AML-193 (cell line): ENCODE data around the gene STARD13.
A peak's percentile ranks its signal among the peaks of the same experiment; 100 is the strongest.

ENCODE experiments used
- DNase-seq, 2 experiments: peaks; one replicate each; lab custom pipeline; 2025; lab: John Stamatoyannopoulos, UW

The STARD13 gene

DNA sequence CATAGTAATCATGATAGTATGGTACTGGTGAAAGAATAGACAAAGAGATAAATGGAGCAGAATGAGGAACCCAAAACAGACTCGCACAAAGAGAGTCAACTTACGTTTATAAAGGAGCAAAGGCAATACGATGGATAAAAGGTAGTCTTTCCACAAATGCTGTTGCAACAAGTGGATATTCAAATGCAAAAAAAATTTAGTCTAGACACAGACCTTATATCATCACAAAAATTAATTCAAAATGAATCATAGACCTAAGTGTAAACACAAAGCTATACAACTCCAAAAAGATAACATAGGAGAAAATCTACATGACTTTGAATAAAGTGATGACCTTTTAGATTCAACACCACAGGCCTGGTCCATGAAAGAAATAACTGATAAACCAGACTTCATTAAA, 137.7 kb downstream of the STARD13 start:
- no peak for DNase-seq

GRCh38 chr13:33146843-33147611, 138.5 kb downstream of the STARD13 start:
- no peak for DNase-seq

DNA sequence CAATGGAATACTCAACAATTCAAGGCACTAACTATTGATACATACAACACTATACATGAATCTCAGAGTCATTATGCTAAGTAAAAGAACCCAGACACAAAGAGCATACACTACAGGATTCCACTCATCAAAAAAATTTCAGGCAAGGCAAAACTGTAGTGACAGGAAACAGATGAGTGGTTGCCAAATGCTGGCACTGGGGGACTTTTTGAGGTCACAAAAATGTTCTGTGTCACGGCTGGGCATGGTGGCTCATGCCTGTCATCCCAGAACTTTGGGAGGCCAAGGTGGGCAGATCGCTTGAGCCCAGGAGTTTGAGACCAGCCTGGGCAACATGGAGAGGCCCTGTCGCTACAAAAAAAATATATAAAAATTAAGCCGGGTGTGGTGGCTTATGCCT, 139.9 kb downstream of the STARD13 start:
- no peak for DNase-seq

GRCh38 chr13:33144358-33144784, 141.2 kb downstream of the STARD13 start:
- DNase-seq = no peak

DNA sequence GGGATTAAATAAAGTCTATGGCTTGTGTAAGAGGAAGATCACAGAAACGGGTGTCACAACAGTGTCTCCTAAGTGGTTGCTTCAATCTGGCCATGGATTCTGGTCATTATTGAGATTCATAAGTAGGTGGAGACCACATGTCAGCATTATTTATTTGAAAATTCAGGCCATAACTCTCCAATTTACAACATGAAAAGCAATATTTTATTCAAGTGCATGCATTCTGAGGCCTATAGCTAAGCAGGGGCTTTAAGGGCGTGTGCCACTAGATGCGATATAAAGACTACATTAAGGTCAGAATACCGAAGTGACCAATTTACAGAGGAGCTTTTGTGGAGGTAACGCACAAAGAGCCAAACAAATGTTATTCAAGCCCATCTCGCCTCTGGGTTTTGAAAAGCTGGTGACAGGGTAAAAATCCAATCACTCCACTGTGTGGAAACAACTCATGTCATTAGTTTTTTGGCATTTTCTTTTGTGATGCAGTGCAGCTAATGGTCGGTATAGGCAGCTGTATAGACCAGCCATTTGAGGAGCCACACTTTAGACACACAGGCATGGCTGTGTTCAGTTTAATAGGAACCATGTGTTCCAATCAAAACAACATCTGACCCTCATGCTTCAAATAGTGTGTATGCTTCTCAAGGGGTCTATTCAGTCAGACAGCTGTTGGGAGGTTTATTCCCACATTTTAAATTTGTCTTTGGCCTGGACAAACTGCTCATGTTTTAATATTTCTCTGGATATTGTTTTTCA, 145.6 kb downstream of the STARD13 start:
- no peak for DNase-seq

- no peak for DNase-seq
Observed at GRCh38 chr13:33139184-33139583, 146.4 kb downstream of the STARD13 start.

GRCh38 chr13:33138441-33138840, 147.1 kb downstream of the STARD13 start:
- DNase-seq = no peak

DNA sequence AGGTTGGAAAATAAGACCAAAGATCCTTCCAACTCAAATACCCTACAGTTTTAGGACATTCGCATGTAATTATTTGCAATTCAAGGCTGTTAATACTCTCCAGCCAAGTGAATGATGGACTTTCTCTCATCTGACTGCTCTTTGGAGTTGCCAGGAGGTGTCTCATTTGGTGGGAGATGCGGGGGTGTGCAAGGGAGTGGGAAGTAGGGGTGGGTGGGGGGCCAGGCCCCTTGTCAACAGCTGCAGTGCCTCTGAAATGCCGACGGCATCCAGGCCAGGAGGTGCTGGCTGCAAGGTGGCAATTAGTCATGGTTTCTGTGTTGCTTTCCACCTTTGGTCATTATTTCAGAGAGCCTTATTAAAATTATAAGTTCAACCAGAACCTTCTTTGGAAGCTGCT, 147.8 kb downstream of the STARD13 start:
- DNase-seq = no peak

GRCh38 chr13:33135097-33135496, 150.5 kb downstream of the STARD13 start:
- DNase-seq = no peak

DNA sequence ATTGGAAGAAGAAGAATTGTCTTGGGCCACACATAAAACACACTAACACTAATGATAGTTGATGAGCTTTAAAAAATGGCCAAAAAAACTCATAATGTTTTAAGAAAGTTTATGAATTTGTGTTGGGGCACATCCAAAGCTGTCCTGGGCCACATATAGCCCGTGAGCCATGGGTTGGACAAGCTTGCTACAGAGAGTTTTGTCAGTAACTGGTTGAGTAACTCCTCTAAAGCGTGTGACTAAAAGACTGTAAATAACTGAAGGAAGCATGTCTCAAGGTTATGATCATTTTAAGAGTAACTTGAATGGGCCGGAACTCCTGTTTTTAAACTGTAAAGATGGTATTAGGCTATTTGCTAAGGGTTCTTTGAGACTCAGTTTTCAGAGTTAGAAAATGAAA, 151.3 kb downstream of the STARD13 start:
- DNase-seq = no peak

- DNase-seq = no peak
Observed at GRCh38 chr13:33132644-33133440, 152.7 kb downstream of the STARD13 start.

GRCh38 chr13:33129886-33130285, 155.7 kb downstream of the STARD13 start:
- no peak for DNase-seq

- no peak for DNase-seq
Observed at GRCh38 chr13:33129094-33129832, 156.3 kb downstream of the STARD13 start.

DNA sequence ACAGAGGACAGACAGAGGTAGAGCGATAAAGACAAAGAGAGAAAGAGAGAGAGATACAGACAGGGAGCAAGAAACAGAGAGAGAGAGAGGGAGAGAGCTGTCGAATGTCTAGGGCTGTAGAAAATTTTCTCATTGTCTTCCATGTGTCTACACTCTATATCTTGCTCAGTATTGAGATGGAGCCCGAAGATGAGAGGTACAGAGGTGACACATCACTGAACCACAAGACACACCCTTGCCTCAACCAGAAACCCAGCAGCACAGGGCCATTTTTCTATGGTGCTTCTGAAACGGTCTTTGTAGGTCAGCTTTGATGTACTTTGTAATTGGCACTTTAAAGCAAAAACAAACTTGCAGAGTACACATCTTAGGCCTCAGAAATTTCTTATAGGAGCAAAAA, 157.4 kb downstream of the STARD13 start:
- DNase-seq = no peak

GRCh38 chr13:33127009-33127551, 158.5 kb downstream of the STARD13 start:
- DNase-seq = no peak

GRCh38 chr13:33125821-33126570, 159.6 kb downstream of the STARD13 start:
- no peak for DNase-seq

DNA sequence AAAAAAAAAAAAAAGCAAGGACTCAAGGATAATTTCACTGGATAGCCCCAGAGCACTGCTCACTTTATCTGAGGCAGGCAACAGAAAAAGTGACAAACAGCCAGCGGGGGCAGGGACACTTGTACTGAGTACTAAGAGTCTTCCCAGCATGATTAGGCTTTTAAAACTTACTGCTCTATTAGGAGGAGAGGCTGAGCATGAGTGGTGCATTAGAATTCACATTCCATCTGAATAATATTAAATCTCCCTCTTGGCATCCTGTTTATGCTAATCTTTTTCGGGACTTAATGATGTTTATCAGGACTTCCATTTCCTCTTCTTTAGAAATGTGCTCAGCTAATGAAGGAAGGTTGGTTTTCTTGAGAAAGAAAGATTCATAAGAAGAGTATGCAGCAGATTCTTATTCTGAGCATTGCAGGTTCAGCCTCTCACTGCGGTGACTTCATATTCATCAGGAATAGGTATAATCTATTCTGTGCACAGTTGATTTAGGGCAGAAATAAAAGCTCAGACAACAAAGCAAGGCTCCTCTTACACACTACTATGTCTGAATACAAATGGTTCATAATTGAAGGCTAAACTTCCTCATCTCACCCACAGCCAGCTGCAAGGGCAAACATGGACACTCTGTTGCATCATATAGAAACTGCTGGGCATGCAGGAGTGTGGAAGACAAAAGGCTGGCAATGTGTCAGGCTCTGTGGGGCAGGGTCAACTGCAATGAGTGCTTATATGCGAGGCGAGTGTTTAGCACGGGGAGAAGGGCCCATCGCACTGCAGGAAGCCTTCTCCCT, 162.3 kb downstream of the STARD13 start:
- peak; percentile 5 to 15 for DNase-seq

DNA sequence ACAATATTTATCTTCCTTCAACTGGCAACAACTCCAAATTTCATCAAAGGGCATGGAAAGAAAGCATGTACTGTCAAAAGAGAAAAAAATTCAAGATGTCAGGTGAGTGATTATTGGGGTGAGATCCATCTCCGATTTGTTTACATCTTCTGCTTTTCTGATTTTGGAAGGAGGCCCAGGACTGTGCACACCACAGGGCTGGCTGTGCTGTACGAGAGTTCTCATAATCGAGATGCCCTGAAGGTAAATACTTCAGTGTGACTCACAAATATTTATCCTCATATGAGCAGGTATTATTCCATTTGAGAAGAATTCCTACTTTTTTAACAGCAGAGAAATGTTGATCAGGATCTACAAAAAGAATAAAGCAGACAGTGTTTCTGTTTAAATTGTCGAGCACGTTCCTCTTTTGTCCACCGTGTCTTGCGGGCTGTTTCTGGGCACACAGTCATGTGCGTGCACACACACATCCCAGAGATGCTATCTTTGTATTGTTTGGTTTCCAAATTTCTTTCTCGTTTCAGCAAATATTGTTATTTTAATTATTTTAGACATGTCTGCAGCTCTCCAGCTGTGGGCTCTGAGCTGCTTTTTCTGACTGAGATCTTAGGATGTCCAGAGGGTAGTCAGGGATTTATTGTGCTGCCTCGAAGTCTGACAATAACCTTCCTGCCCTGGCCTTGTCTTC, 165.6 kb downstream of the STARD13 start:
- no peak for DNase-seq

- no peak for DNase-seq
Observed at GRCh38 chr13:33119022-33119781, 166.4 kb downstream of the STARD13 start.
